Progenitor cell of endocrine pancreas (in vitro differentiated cells): Measurements from ENCODE around the gene PRKCB. TPM values are rescaled to one million over a fixed set of nuclear protein-coding genes. Genes with fewer than 3 reads are reported as not detected.
A peak's percentile ranks its signal among the peaks of the same experiment; 100 is the strongest.

Experiments
- DNase-seq: peaks from one replicate; pipeline ENCODE4 v3.0.0; 2021; ENCODE audit warnings: low spot score; ENCODE audit not compliant: unreplicated experiment
- H3K27ac Mint-ChIP-seq: 2 replicates; pipeline ENCODE4 v1.8.0; 2021; ENCODE audit warnings: mild to moderate bottlenecking, moderate library complexity, mixed read lengths
- H3K27me3 Mint-ChIP-seq: 2 replicates; pipeline ENCODE4 v1.8.0; 2021; ENCODE audit warnings: mixed read lengths
- H3K36me3 Mint-ChIP-seq: 2 replicates; pipeline ENCODE4 v1.8.0; 2022; ENCODE audit warnings: mixed read lengths; ENCODE audit not compliant: insufficient read depth
- H3K4me1 Mint-ChIP-seq: 2 replicates; pipeline ENCODE4 v1.8.0; 2021; ENCODE audit warnings: low read depth, mixed read lengths
- H3K4me3 Mint-ChIP-seq: 2 replicates; pipeline ENCODE4 v1.8.0; 2021; ENCODE audit warnings: low read depth, mild to moderate bottlenecking, moderate library complexity, mixed read lengths
- H3K9me3 Mint-ChIP-seq: 2 replicates; pipeline ENCODE4 v1.8.0; 2021; ENCODE audit warnings: low read depth, mixed read lengths
- CTCF ChIP-seq: fragments of 200-600 bp; sonication (generic); IDR thresholded peaks from one replicate; pipeline ENCODE4 v1.5.0; 2021; ENCODE audit warnings: antibody characterized with exemption, mild to moderate bottlenecking; ENCODE audit not compliant: unreplicated experiment
- total RNA-seq: library from RNA; stranded (reverse); gene quantifications from 2 replicates; pipeline ENCODE4 v1.2.1, GENCODE V29; 2021

Gene PRKCB
- total RNA-seq, 1 donor from 2014 or later = 0.36 TPM

GRCh38 chr16:23905027-23905426, 69.2 kb downstream of the PRKCB start:
- Mint-ChIP-seq H3K4me1 (peaks cover 10% of the 10 kb centered on the region), H3K36me3 (no peaks in the 10 kb centered on the region), H3K27me3 (peaks cover 40% of the 10 kb centered on the region), H3K9me3 (no peaks in the 10 kb centered on the region), H3K4me3 (no peak overlapping the region), H3K27ac (no peak overlapping the region)
- no peak for DNase-seq
- TF ChIP-seq CTCF = no peak

DNA sequence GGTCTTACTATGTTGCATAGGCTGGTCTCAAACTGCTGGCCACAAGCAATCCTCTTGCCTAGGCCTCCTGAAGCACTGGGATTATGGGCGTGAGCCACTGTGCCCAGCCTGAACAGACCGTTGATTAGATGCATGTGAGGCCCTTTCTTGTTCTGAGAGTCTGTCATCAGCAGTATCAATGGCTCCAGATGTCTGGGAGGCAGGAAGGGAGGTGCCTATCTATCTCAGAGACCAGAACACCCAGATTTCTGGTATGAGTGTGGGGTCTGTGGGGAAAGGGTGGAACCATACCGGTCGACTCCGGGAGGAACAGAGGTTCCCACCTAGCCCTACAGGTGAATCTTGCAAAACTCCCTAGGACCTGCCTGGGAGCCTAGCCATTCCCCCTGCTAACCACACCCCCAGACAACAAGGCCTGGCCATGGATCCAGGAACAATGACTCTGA, 71.7 kb downstream of the PRKCB start:
- Mint-ChIP-seq H3K36me3 (no peaks in the 10 kb centered on the region), H3K4me3 (no peak overlapping the region)
- no peak for DNase-seq

GRCh38 chr16:23907903-23908302, 72.1 kb downstream of the PRKCB start:
- H3K9me3 Mint-ChIP-seq = no peaks in the 10 kb centered on the region
- H3K27me3 Mint-ChIP-seq = peaks cover 31% of the 10 kb centered on the region
- no peak overlapping the region for H3K27ac Mint-ChIP-seq
- TF ChIP-seq CTCF = no peak
- no peak overlapping the region for H3K4me3 Mint-ChIP-seq
- no peak for DNase-seq
- no peaks in the 10 kb centered on the region for H3K36me3 Mint-ChIP-seq
- H3K4me1 Mint-ChIP-seq = peaks cover 10% of the 10 kb centered on the region

More for the DNA sequence above, 71.7 kb downstream of the PRKCB start:
- H3K27me3 Mint-ChIP-seq = peaks cover 30% of the 10 kb centered on the region
- H3K9me3 Mint-ChIP-seq = no peaks in the 10 kb centered on the region
- no peak overlapping the region for H3K27ac Mint-ChIP-seq
- no peak for TF ChIP-seq CTCF
- H3K4me1 Mint-ChIP-seq = peaks cover 10% of the 10 kb centered on the region

- Mint-ChIP-seq H3K36me3 (no peaks in the 10 kb centered on the region), H3K27me3 (peaks cover 32% of the 10 kb centered on the region), H3K9me3 (no peaks in the 10 kb centered on the region), H3K4me3 (peak overlapping the region; percentile 17), H3K4me1 (peaks cover 10% of the 10 kb centered on the region), H3K27ac (no peak overlapping the region)
- DNase-seq = no peak
- no peak for TF ChIP-seq CTCF
Observed at GRCh38 chr16:23908790-23909189, 73.0 kb downstream of the PRKCB start.

DNA sequence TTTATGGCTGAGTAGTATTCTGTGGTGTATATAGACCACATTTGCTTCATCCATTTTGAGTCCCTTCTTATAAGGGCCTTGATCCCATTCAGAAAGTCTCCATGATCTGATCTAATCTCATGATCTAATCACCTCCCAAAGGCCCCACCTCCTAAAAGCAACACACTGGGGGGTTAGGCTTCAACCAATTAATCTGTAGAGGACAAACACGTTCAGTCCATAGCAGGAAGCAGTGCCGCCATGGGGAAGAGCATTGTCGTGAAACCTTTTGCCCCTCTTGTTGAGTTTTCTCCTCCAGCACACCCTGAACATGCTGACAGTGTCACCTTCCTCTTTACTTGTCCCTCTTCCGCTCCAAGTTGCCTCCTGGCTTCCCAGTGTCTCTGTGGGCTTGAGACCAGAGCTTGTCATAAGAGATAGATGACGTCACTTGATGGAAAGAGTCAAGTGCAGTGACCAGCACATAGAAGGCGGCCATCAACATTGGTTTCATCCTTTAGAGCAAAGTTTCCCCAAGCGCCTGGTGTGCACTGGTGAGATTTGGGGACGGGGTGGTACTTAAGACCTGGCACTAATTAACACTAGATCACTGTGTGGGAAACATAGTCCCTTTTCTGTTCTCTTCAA, 74.1 kb downstream of the PRKCB start:
- Mint-ChIP-seq H3K27ac (no peak overlapping the region), H3K27me3 (peaks cover 37% of the 10 kb centered on the region), H3K9me3 (no peaks in the 10 kb centered on the region), H3K4me3 (no peak overlapping the region), H3K4me1 (peaks cover 10% of the 10 kb centered on the region), H3K36me3 (no peaks in the 10 kb centered on the region)
- no peak for DNase-seq
- no peak for TF ChIP-seq CTCF
